Fibroblast of upper back skin (primary cell): ENCODE measurements around the gene TBC1D7.
"Not testable (repeated sequence)": the region's sequence is repeated elsewhere in the genome, so short reads cannot be mapped to it uniquely, and the experiment has no call there.

ENCODE experiments used
- DNase-seq: peaks from one replicate; pipeline ENCODE4 v3.0.0-alpha.2; 2013

The TBC1D7 gene

GRCh38 chr6:13355999-13356785 is 27.9 kb upstream of the TBC1D7 start:
- no peak for DNase-seq

- peak; percentile 99 for DNase-seq
These were observed 27.0 kb upstream of the TBC1D7 start for GRCh38 chr6:13355043-13355945.

- DNase-seq: peak; percentile 87
These were observed 26.1 kb upstream of the TBC1D7 start for GRCh38 chr6:13354331-13355042.

- DNase-seq: no peak
These were observed 23.8 kb upstream of the TBC1D7 start for GRCh38 chr6:13352165-13352564.

GRCh38 chr6:13351271-13351670 is 22.9 kb upstream of the TBC1D7 start:
- DNase-seq: no peak

- no peak for DNase-seq
These were observed 21.6 kb upstream of the TBC1D7 start for GRCh38 chr6:13349811-13350506.

GRCh38 chr6:13348334-13349113 is 20.2 kb upstream of the TBC1D7 start:
- DNase-seq: no peak

GRCh38 chr6:13346245-13346644 is 17.9 kb upstream of the TBC1D7 start:
- no peak for DNase-seq

GRCh38 chr6:13342414-13343019 is 14.2 kb upstream of the TBC1D7 start:
- no peak for DNase-seq

GRCh38 chr6:13339863-13340630 is 11.7 kb upstream of the TBC1D7 start:
- DNase-seq: no peak

- no peak for DNase-seq
These were observed 9.7 kb upstream of the TBC1D7 start for GRCh38 chr6:13338038-13338437.

GRCh38 chr6:13336553-13336952 is 8.2 kb upstream of the TBC1D7 start:
- DNase-seq: peak; percentile 96

- no peak for DNase-seq
These were observed 6.6 kb upstream of the TBC1D7 start for GRCh38 chr6:13334953-13335352.

GRCh38 chr6:13332349-13332706 is 4.0 kb upstream of the TBC1D7 start:
- no peak for DNase-seq

- DNase-seq: peak; percentile 12
These were observed 3.4 kb upstream of the TBC1D7 start for GRCh38 chr6:13331516-13332348.

GRCh38 chr6:13328875-13329183 is 492 bp upstream of the TBC1D7 start:
- no peak for DNase-seq

GRCh38 chr6:13327691-13328075 is 654 bp downstream of the TBC1D7 start:
- no peak for DNase-seq

- DNase-seq: not testable (repeated sequence)
These were observed 2.2 kb downstream of the TBC1D7 start for GRCh38 chr6:13326031-13326586.

- no peak for DNase-seq
These were observed 8.3 kb downstream of the TBC1D7 start for GRCh38 chr6:13319891-13320564.
